H1 (cell line): ENCODE results near the gene CHRM1.

Experiments used
- POLR2AphosphoS5 ChIP-seq: IDR thresholded peaks from 2 replicates; pipeline ENCODE4 v1.6.1; 2011; ENCODE audit warnings: low read depth, low read length
- TCF12 ChIP-seq: IDR thresholded peaks from 2 replicates; pipeline ENCODE4 v1.6.1; 2011; ENCODE audit warnings: low read depth, mild to moderate bottlenecking, low read length
- TF ChIP-seq, protein P1 (sequence below), 3 experiments: IDR thresholded peaks; 1 replicate in 2 of 3; 2 replicates in 1 of 3; pipeline versions ENCODE4 v1.5.1 to v1.6.1; 2011; ENCODE audit warnings: low read length in 3 of 3, mild to moderate bottlenecking in 3 of 3, inconsistent platforms in 2 of 3, low read depth in 1 of 3, moderate library complexity in 1 of 3; ENCODE audit not compliant: insufficient read depth in 1 of 3; ENCODE audit errors: control extremely low read depth in 1 of 3
- TF ChIP-seq, protein P2 (sequence below): IDR thresholded peaks from 2 replicates; pipeline ENCODE4 v1.6.1; 2012; ENCODE audit warnings: inconsistent platforms

DNA sequence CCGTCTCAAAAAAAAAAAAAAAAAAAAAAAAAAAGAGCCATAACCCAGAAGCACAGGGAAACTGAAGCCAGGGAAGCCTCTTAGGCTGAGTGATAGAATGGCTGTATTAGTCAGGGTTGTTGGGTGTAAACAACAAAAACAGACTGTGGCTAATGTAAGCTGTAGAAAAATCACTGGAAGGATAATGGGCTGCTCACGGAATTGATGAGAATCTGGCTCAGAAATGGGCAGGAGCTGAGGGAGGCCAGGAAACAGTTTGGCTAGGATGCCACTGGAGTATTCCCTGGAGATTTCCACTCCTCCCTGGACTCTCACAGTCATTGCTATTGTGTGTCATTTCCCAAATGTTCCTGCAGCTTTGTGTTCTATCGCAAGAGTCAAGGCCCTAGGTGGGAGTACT is 41.2 kb upstream of the CHRM1 start:
- TF ChIP-seq, protein P1, sequence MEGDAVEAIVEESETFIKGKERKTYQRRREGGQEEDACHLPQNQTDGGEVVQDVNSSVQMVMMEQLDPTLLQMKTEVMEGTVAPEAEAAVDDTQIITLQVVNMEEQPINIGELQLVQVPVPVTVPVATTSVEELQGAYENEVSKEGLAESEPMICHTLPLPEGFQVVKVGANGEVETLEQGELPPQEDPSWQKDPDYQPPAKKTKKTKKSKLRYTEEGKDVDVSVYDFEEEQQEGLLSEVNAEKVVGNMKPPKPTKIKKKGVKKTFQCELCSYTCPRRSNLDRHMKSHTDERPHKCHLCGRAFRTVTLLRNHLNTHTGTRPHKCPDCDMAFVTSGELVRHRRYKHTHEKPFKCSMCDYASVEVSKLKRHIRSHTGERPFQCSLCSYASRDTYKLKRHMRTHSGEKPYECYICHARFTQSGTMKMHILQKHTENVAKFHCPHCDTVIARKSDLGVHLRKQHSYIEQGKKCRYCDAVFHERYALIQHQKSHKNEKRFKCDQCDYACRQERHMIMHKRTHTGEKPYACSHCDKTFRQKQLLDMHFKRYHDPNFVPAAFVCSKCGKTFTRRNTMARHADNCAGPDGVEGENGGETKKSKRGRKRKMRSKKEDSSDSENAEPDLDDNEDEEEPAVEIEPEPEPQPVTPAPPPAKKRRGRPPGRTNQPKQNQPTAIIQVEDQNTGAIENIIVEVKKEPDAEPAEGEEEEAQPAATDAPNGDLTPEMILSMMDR (IDR thresholded peaks at IDR 0.05; ENCODE audit: control extremely low read depth in 1 of 3, insufficient read depth in 1 of 3, low read depth in 1 of 3, low read length in 3 of 3), result no peak
- no peak for TF ChIP-seq TCF12
- no peak for TF ChIP-seq POLR2AphosphoS5
- TF ChIP-seq, protein P2, sequence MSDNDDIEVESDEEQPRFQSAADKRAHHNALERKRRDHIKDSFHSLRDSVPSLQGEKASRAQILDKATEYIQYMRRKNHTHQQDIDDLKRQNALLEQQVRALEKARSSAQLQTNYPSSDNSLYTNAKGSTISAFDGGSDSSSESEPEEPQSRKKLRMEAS, result no peak
